A549 (cell line): ENCODE data around the gene NLRP1. TPM values are rescaled to one million over a fixed set of nuclear protein-coding genes. Genes with fewer than 3 reads are reported as not detected.

ENCODE experiments used
- ATAC-seq, 2 experiments: fragments of 200-7000 bp in 1 of 2; fragments of >200 bp in 1 of 2; cut with Nextera tagmentation in 1 of 2; cut with Tn5 transposase in 1 of 2; 3 replicates each; pipeline versions ENCODE4 v1.8.0 to v1.9.1; 2018 to 2020; ENCODE audit warnings: mild to moderate bottlenecking in 1 of 2, moderate library complexity in 1 of 2
- CTCF ChIA-PET: fragments of 300-600 bp; sonication (Branson Sonifier 250); formaldehyde crosslinking; extraction: SDS; loops from one replicate; lab custom pipeline; 2021; ENCODE audit warnings: antibody characterized with exemption, inconsistent platforms; lab: Yijun Ruan, JAX
- POLR2A ChIA-PET: fragments of 350-600 bp; formaldehyde crosslinking; extraction: SDS; loops from one replicate; lab custom pipeline; 2021; ENCODE audit warnings: antibody characterized with exemption, inconsistent platforms; lab: Yijun Ruan, JAX
- DNase-seq, 2 experiments: peaks; one replicate each; pipeline versions ENCODE4 v3.0.0 to v3.0.0-alpha.2; 2011 to 2016; ENCODE audit warnings: low read depth in 1 of 2, low spot score in 1 of 2
- FAIRE-seq: peaks from 2 replicates; lab custom pipeline; 2011; peaks lifted over from hg19 to GRCh38; lab: Jason Lieb, UNC
- H3K27ac ChIP-seq, 2 experiments: fragments of >200 bp; sonication (Bioruptor Twin); formaldehyde crosslinking; 3 replicates each; pipeline ENCODE4 v1.5.1; 2016 to 2017
- H3K4me1 ChIP-seq: fragments of >200 bp; sonication (Bioruptor Twin); formaldehyde crosslinking; 3 replicates; pipeline ENCODE4 v1.6.1; 2016
- H3K4me2 ChIP-seq: fragments of >200 bp; sonication (Bioruptor Twin); formaldehyde crosslinking; 3 replicates; pipeline ENCODE4 v1.6.1; 2016
- H3K4me3 ChIP-seq: fragments of >200 bp; sonication (Bioruptor Twin); formaldehyde crosslinking; 3 replicates; pipeline ENCODE4 v1.5.1; 2016
- H3K9me3 ChIP-seq: fragments of >200 bp; sonication (Bioruptor Twin); formaldehyde crosslinking; 3 replicates; pipeline ENCODE4 v1.6.1; 2016
- CBX8 ChIP-seq: fragments of 200-600 bp; sonication (generic); IDR thresholded peaks from 2 replicates; pipeline ENCODE4 v1.6.1; 2016
- CHD4 ChIP-seq: fragments of 200-600 bp; sonication (generic); IDR thresholded peaks from 2 replicates; pipeline ENCODE4 v1.6.1; 2016; ENCODE audit warnings: antibody characterized with exemption, mild to moderate bottlenecking, borderline replicate concordance
- EHF ChIP-seq: fragments of 250-450 bp; sonication (Bioruptor Pico); IDR thresholded peaks from 2 replicates; pipeline ENCODE4 v1.5.0; 2020; ENCODE audit warnings: mild to moderate bottlenecking
- EHMT2 ChIP-seq: fragments of 200-600 bp; sonication (generic); IDR thresholded peaks from 2 replicates; pipeline ENCODE4 v1.6.1; 2016; ENCODE audit warnings: antibody characterized with exemption, low read depth, mild to moderate bottlenecking, moderate library complexity
- FOSB ChIP-seq: fragments of 250-450 bp; sonication (Bioruptor Pico); IDR thresholded peaks from 2 replicates; pipeline ENCODE4 v1.5.0; 2020; ENCODE audit warnings: mild to moderate bottlenecking, moderate library complexity
- HES2 ChIP-seq: fragments of >200 bp; sonication (Bioruptor Twin); formaldehyde crosslinking; IDR thresholded peaks from 2 replicates; pipeline ENCODE4 v1.6.1; 2016
- HEYL ChIP-seq: fragments of 250-450 bp; sonication (Bioruptor Pico); IDR thresholded peaks from 2 replicates; pipeline ENCODE4 v1.8.0; 2021; ENCODE audit warnings: mild to moderate bottlenecking, moderate library complexity
- HMGXB4 ChIP-seq: fragments of 250-450 bp; sonication (Bioruptor Pico); IDR thresholded peaks from 2 replicates; pipeline ENCODE4 v1.5.0; 2021; ENCODE audit warnings: mild to moderate bottlenecking, moderate library complexity, borderline replicate concordance
- HOXA7 ChIP-seq: fragments of 250-450 bp; sonication (Bioruptor Pico); IDR thresholded peaks from 2 replicates; pipeline ENCODE4 v1.5.0; 2020; ENCODE audit warnings: mild to moderate bottlenecking, moderate library complexity
- HOXB13 ChIP-seq: fragments of 250-450 bp; sonication (Bioruptor Pico); IDR thresholded peaks from 2 replicates; pipeline ENCODE4 v1.5.0; 2020; ENCODE audit warnings: low read depth, mild to moderate bottlenecking, moderate library complexity
- JUNB ChIP-seq: fragments of >200 bp; sonication (Bioruptor Twin); formaldehyde crosslinking; IDR thresholded peaks from 2 replicates; pipeline ENCODE4 v1.6.1; 2016
- KDM1A ChIP-seq: fragments of 200-600 bp; sonication (generic); IDR thresholded peaks from 2 replicates; pipeline ENCODE4 v1.6.1; 2016; ENCODE audit warnings: low read depth, mild to moderate bottlenecking
- MAZ ChIP-seq: fragments of 150-350 bp; IDR thresholded peaks from 2 replicates; pipeline ENCODE4 v1.6.1; 2014; ENCODE audit warnings: antibody characterized with exemption, low read depth, low read length, borderline replicate concordance
- POLR2A ChIP-seq: IDR thresholded peaks from 2 replicates; pipeline ENCODE4 v1.6.1; 2012; ENCODE audit warnings: mild to moderate bottlenecking, low read length
- POLR2AphosphoS2 ChIP-seq: conservative IDR thresholded peaks from 2 replicates; pipeline ENCODE4 v1.6.1; 2012; ENCODE audit warnings: low read length, improper control_type of control experiment, inconsistent platforms
- RAD21 ChIP-seq, 2 experiments: fragments of >200 bp in 1 of 2; sonication (Bioruptor Twin) in 1 of 2; formaldehyde crosslinking in 1 of 2; IDR thresholded peaks in 1 of 2; conservative IDR thresholded peaks in 1 of 2; 2 replicates in 1 of 2; 3 replicates in 1 of 2; pipeline ENCODE4 v1.6.1; 2012 to 2018; ENCODE audit warnings: inconsistent platforms in 1 of 2
- RCOR1 ChIP-seq: fragments of 150-350 bp; IDR thresholded peaks from 2 replicates; pipeline ENCODE4 v1.6.1; 2014; ENCODE audit warnings: antibody characterized with exemption, low read length, low read depth
- RFX5 ChIP-seq: fragments of 450-650 bp; IDR thresholded peaks from 2 replicates; pipeline ENCODE4 v1.7.1; 2014; ENCODE audit warnings: antibody characterized with exemption, mild to moderate bottlenecking, moderate library complexity
- TP53 ChIP-seq: fragments of 250-450 bp; sonication (Bioruptor Pico); IDR thresholded peaks from 2 replicates; pipeline ENCODE4 v1.5.0; 2021; ENCODE audit warnings: mild to moderate bottlenecking, moderate library complexity
- ZFP36 ChIP-seq: fragments of 450-650 bp; IDR thresholded peaks from 2 replicates; pipeline ENCODE4 v1.6.1; 2014; ENCODE audit warnings: borderline replicate concordance; ENCODE audit not compliant: partially characterized antibody
- ZNF302 ChIP-seq: fragments of 250-450 bp; sonication (Bioruptor Pico); IDR thresholded peaks from 2 replicates; pipeline ENCODE4 v1.9.0; 2021; ENCODE audit warnings: inconsistent platforms, mild to moderate bottlenecking, moderate library complexity
- ZSCAN20 ChIP-seq: fragments of 250-450 bp; sonication (Bioruptor Pico); IDR thresholded peaks from 2 replicates; pipeline ENCODE4 v1.8.0; 2022; ENCODE audit warnings: mild to moderate bottlenecking, moderate library complexity
- WGBS: methylation state at CpG from one replicate; pipeline ENCODE4 v1.1.6; 2017; ENCODE audit errors: missing lambda C conversion rate; 5-methylcytosine and 5-hydroxymethylcytosine counted together
- polyA plus RNA-seq, 4 experiments: library from polyadenylated mRNA; depleted of rRNA in 3 of 4; stranded (reverse); fragments of >200 nt; fragmentation: RNase III in 1 of 4; extraction: RNeasy Plus Mini Kit Qiagen cat#74134 plus additional on column Dnase treatment in 1 of 4; gene quantifications; 2 replicates in 3 of 4; 3 replicates in 1 of 4; pipeline ENCODE4 v1.2.3, GENCODE V29; 2011 to 2017
- TF ChIP-seq, protein P1 (sequence below): IDR thresholded peaks from 2 replicates; pipeline ENCODE4 v1.6.1; 2012
- TF ChIP-seq, protein P2 (sequence below): IDR thresholded peaks from 2 replicates; pipeline ENCODE4 v1.6.1; 2012

Gene NLRP1
- polyA plus RNA-seq, 2 of the 4 experiments (the other 2 are of a cell fraction): 1.1 to 4.4 TPM

DNA sequence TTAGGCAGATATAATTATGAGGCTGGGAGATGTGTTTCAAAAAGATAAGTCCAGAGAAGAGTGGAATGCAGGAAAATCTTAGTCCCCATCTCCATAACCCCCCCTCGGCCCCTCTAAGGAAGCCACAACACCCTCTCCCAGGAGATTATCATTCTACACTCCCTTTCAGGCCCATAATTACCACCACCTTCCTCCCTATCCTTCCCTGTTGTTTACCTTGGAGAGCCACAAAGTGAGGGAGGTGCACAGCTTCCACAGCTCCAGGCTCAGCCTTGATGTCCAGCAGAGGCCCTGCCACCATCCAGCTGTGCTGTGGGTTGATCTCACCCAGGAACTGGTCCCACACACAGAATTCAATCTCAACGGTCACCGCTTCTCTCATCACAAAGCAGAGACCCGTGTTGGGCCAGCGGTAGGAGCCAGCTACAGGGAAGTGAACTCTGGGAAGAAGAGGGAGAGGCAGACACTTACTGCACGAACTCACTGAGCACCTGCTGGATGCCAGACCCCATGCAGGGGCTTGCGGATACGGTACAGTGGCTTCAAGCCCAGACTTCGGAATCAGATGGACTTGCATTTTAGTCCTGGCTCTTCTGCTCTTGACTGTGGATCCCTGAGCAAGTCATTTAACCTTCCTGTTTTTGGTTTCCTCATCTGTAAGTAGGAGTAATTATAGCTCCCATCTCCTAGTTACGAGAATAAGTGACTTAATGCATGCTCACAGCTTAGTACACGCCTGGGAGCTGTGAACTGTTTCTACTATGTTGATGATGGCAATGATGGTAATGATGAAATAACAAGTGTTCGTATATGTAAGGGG lies 53.8 kb downstream of the NLRP1 start:
- no peak overlapping the region for H3K4me3 ChIP-seq
- ChIA-PET POLR2A (no interaction called here), CTCF (interaction anchor here (2.1 kb wide), 1 partner anchor 11 kb away, joined by 6 read pairs; no protein-coding TSS in a partner anchor)
- no peak for DNase-seq
- H3K9me3 ChIP-seq: no peaks in the 10 kb centered on the region
- FAIRE-seq: no peak
- ATAC-seq: no peak
- H3K27ac ChIP-seq: no peak overlapping the region
- peaks cover 17% of the 10 kb centered on the region for H3K4me1 ChIP-seq
- no peak overlapping the region for H3K4me2 ChIP-seq
- 72% methylated on average over 12 of the region's 12 CpGs for WGBS
- TF ChIP-seq JUNB: no peak
- TF ChIP-seq ZSCAN20 (CRISPR knock-in tag): no peak
- no peak for TF ChIP-seq CHD4
- no peak for TF ChIP-seq HEYL (CRISPR knock-in tag)
- no peak for TF ChIP-seq HOXB13 (CRISPR knock-in tag)
- TF ChIP-seq HMGXB4 (CRISPR knock-in tag): no peak
- TF ChIP-seq EHF: no peak
- TF ChIP-seq POLR2A: no peak
- no peak for TF ChIP-seq RFX5
- no peak for TF ChIP-seq TP53 (CRISPR knock-in tag)
- TF ChIP-seq, all 56 proteins: peak for 0

- peak overlapping the region in 1 of 2 experiments; percentile 68; a peak in 3 of 6 replicates for H3K27ac ChIP-seq
- ChIA-PET POLR2A (interaction anchor here (0.9 kb wide), 1 partner anchor 41 kb away, joined by 3 read pairs; the partner anchor contains the start of genes DERL2 and MIS12), CTCF (interaction anchor here (0.6 to 2.7 kb wide), 12 partner anchors 8 to 895 kb away, joined by 3 to 11 read pairs (median 3); partner anchors contain the start of gene C1QBP)
- no peak overlapping the region for H3K4me3 ChIP-seq
- no peak for DNase-seq
- no peak for TF ChIP-seq ZFP36
- no peak for TF ChIP-seq CBX8
- TF ChIP-seq, protein P1, sequence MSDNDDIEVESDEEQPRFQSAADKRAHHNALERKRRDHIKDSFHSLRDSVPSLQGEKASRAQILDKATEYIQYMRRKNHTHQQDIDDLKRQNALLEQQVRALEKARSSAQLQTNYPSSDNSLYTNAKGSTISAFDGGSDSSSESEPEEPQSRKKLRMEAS: no peak
- no peak for TF ChIP-seq RCOR1
- no peak for TF ChIP-seq HOXA7 (CRISPR knock-in tag)
- no peak for TF ChIP-seq POLR2AphosphoS2
- TF ChIP-seq ZNF302 (CRISPR knock-in tag): no peak
- TF ChIP-seq HES2: no peak
- TF ChIP-seq EHMT2: no peak
- no peak for TF ChIP-seq KDM1A
- TF ChIP-seq FOSB (CRISPR knock-in tag): no peak
- TF ChIP-seq RAD21 (conservative IDR thresholded peaks at IDR 0.05 in 1 of 2, IDR thresholded peaks at IDR 0.05 in 1 of 2): no peak
- no peak for TF ChIP-seq MAZ
- TF ChIP-seq, protein P2, sequence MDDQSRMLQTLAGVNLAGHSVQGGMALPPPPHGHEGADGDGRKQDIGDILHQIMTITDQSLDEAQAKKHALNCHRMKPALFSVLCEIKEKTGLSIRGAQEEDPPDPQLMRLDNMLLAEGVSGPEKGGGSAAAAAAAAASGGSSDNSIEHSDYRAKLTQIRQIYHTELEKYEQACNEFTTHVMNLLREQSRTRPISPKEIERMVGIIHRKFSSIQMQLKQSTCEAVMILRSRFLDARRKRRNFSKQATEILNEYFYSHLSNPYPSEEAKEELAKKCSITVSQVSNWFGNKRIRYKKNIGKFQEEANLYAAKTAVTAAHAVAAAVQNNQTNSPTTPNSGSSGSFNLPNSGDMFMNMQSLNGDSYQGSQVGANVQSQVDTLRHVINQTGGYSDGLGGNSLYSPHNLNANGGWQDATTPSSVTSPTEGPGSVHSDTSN: no peak
- H3K4me1 ChIP-seq: peaks cover 17% of the 10 kb centered on the region
- no peaks in the 10 kb centered on the region for H3K9me3 ChIP-seq
- ATAC-seq: no peak; a peak in 1 of 6 replicates
- no peak overlapping the region; the same call in 2 of the 3 replicates for H3K4me2 ChIP-seq
- WGBS: 80% methylated on average over 9 of the region's 9 CpGs
- no peak for FAIRE-seq
These were observed 56.6 kb downstream of the NLRP1 start for GRCh38 chr17:5527601-5528250.
